IMR-90 (cell line): ENCODE data around the gene SYNM. TPM values are rescaled to one million over a fixed set of nuclear protein-coding genes. Genes with fewer than 3 reads are reported as not detected.
"Not testable (repeated sequence)": the region's sequence is repeated elsewhere in the genome, so short reads cannot be mapped to it uniquely, and the experiment has no call there.

ENCODE experiments used
- ATAC-seq: fragments of 200-7000 bp; cut with Tn5 transposase; 2 replicates; pipeline ENCODE4 v1.9.1; 2020; ENCODE audit warnings: low read depth, mild to moderate bottlenecking, moderate library complexity
- BruUV-seq: library from RNA; stranded (reverse); fragments of 400-500 nt; replicated peaks from 2 replicates; lab custom pipeline; 2021; lab: Mats Ljungman, UMichigan
- CTCF ChIA-PET: fragments of 300-600 bp; formaldehyde crosslinking; extraction: SDS; loops from one replicate; lab custom pipeline; 2021; ENCODE audit warnings: antibody characterized with exemption; lab: Yijun Ruan, JAX
- POLR2A ChIA-PET: fragments of 300-600 bp; sonication (Branson Sonifier 250); formaldehyde crosslinking; loops from one replicate; lab custom pipeline; 2022; ENCODE audit warnings: antibody characterized with exemption; ENCODE audit not compliant: unreplicated experiment; lab: Charles Lee
- DNase-seq: peaks from one replicate; pipeline ENCODE4 v3.0.0; 2013
- H2AFZ ChIP-seq: replicated peaks from 2 replicates; pipeline ENCODE3; 2013; ENCODE audit warnings: low read length, mild to moderate bottlenecking; ENCODE audit not compliant: poor library complexity
- H2AK5ac ChIP-seq: 2 replicates; pipeline ENCODE4 v1.6.1; 2013; ENCODE audit warnings: low read depth, low read length, inconsistent platforms
- H2AK9ac ChIP-seq: replicated peaks from 2 replicates; pipeline ENCODE3; 2013; ENCODE audit warnings: mild to moderate bottlenecking, low read depth, low read length, moderate library complexity; ENCODE audit not compliant: poor library complexity
- H2BK120ac ChIP-seq: 2 replicates; pipeline ENCODE4 v1.6.1; 2013; ENCODE audit warnings: low read depth, low read length, inconsistent platforms
- H2BK15ac ChIP-seq: 3 replicates; pipeline ENCODE4 v1.6.1; 2013; ENCODE audit warnings: low read depth, low read length, inconsistent platforms
- H2BK20ac ChIP-seq: 2 replicates; pipeline ENCODE4 v1.6.1; 2013; ENCODE audit warnings: low read depth, mild to moderate bottlenecking, inconsistent platforms, low read length, moderate library complexity
- H2BK5ac ChIP-seq: 2 replicates; pipeline ENCODE4 v1.6.1; 2013; ENCODE audit warnings: mild to moderate bottlenecking, low read depth, low read length, inconsistent platforms; ENCODE audit not compliant: poor library complexity, severe bottlenecking
- H3K14ac ChIP-seq: replicated peaks from 2 replicates; pipeline ENCODE4 v1.6.1; 2013; ENCODE audit warnings: low read depth, low read length, inconsistent platforms
- H3K18ac ChIP-seq: 2 replicates; pipeline ENCODE4 v1.6.1; 2013; ENCODE audit warnings: low read depth, low read length, control low read depth
- H3K23ac ChIP-seq: 2 replicates; pipeline ENCODE4 v1.6.1; 2013; ENCODE audit warnings: low read depth, low read length, inconsistent platforms
- H3K27ac ChIP-seq: 2 replicates; pipeline ENCODE4 v1.5.1; 2013; ENCODE audit warnings: mild to moderate bottlenecking, control low read depth, low read length; ENCODE audit not compliant: insufficient read depth
- H3K27me3 ChIP-seq: 2 replicates; pipeline ENCODE4 v1.6.1; 2013; ENCODE audit warnings: low read length; ENCODE audit not compliant: control insufficient read depth, insufficient read depth
- H3K36me3 ChIP-seq: 2 replicates; pipeline ENCODE4 v1.6.1; 2013; ENCODE audit warnings: low read length, mixed read lengths; ENCODE audit not compliant: control insufficient read depth, insufficient read depth
- H3K4ac ChIP-seq: 2 replicates; pipeline ENCODE4 v1.6.1; 2013; ENCODE audit warnings: low read depth, low read length, inconsistent platforms
- H3K4me1 ChIP-seq: 2 replicates; pipeline ENCODE4 v1.6.1; 2013; ENCODE audit warnings: low read length, mixed read lengths; ENCODE audit not compliant: control insufficient read depth, insufficient read depth
- H3K4me2 ChIP-seq: 2 replicates; pipeline ENCODE4 v1.6.1; 2013; ENCODE audit warnings: low read depth, mild to moderate bottlenecking, control low read depth, low read length, moderate library complexity
- H3K4me3 ChIP-seq: 2 replicates; pipeline ENCODE4 v1.5.1; 2013; ENCODE audit warnings: low read depth, mild to moderate bottlenecking, control low read depth, low read length, moderate library complexity; ENCODE audit not compliant: insufficient read depth
- H3K56ac ChIP-seq: 2 replicates; pipeline ENCODE4 v1.6.1; 2013; ENCODE audit warnings: low read length, inconsistent platforms; ENCODE audit not compliant: insufficient read depth; ENCODE audit errors: extremely low read depth
- H3K79me1 ChIP-seq, 2 experiments: 2 replicates each; pipeline ENCODE4 v1.6.1; 2013; ENCODE audit warnings: low read length in 2 of 2, inconsistent platforms in 1 of 2, low read depth in 1 of 2
- H3K9ac ChIP-seq: 2 replicates; pipeline ENCODE4 v1.6.1; 2013; ENCODE audit warnings: low read depth, low read length, control low read depth
- H3K9me1 ChIP-seq: 2 replicates; pipeline ENCODE4 v1.6.1; 2013; ENCODE audit warnings: low read length, inconsistent platforms; ENCODE audit not compliant: insufficient read depth
- H3K9me3 ChIP-seq: 2 replicates; pipeline ENCODE4 v1.6.1; 2013; ENCODE audit warnings: low read length; ENCODE audit not compliant: control insufficient read depth, insufficient read depth
- H4K20me1 ChIP-seq: 2 replicates; pipeline ENCODE4 v1.6.1; 2013; ENCODE audit warnings: low read length, inconsistent platforms; ENCODE audit not compliant: insufficient read depth
- H4K5ac ChIP-seq: 2 replicates; pipeline ENCODE4 v1.6.1; 2013; ENCODE audit warnings: mild to moderate bottlenecking, low read depth, low read length, control low read depth
- H4K8ac ChIP-seq, 2 experiments: 2 replicates each; pipeline ENCODE4 v1.6.1; 2013; ENCODE audit warnings: low read depth in 2 of 2, low read length in 2 of 2, control low read depth in 1 of 2, inconsistent platforms in 1 of 2
- H4K91ac ChIP-seq: 2 replicates; pipeline ENCODE4 v1.6.1; 2013; ENCODE audit warnings: low read depth, low read length, inconsistent platforms; ENCODE audit not compliant: insufficient read depth
- BHLHE40 ChIP-seq: fragments of 150-350 bp; IDR thresholded peaks from 2 replicates; pipeline ENCODE4 v1.6.1; 2016; ENCODE audit warnings: mild to moderate bottlenecking, low read depth, low read length
- ELK1 ChIP-seq: fragments of 150-350 bp; IDR thresholded peaks from 2 replicates; pipeline ENCODE4 v1.6.1; 2016; ENCODE audit warnings: low read depth, mild to moderate bottlenecking, low read length, moderate library complexity, borderline replicate concordance
- FOS ChIP-seq: fragments of 150-350 bp; IDR thresholded peaks from 2 replicates; pipeline ENCODE4 v1.6.1; 2016; ENCODE audit warnings: low read depth, low read length
- WGBS, 2 experiments: methylation state at CpG; one replicate each; pipeline versions ENCODE4 v1.1.5 to v1.1.7; 2013; ENCODE audit warnings: missing lambda C conversion rate in 2 of 2; ENCODE audit not compliant: insufficient read length in 1 of 2; ENCODE audit errors: extremely low coverage in 2 of 2; 5-methylcytosine and 5-hydroxymethylcytosine counted together
- dilution Hi-C: fragments of 300-500 bp; cut with HindIII; formaldehyde crosslinking; loops from one replicate; pipeline ENCODE4 v1.14.3; 2018; ENCODE audit warnings: low sequenced_read_pairs; ENCODE audit not compliant: unreplicated experiment
- in situ Hi-C: fragments of 300-500 bp; cut with MboI; formaldehyde crosslinking; loops from 3 replicates; pipeline ENCODE4 v1.14.3; 2019; ENCODE audit warnings: low sequenced_read_pairs, inconsistent platforms, mixed read lengths
- intact Hi-C: fragments of 100-400 bp; cut with micrococcal nuclease; formaldehyde crosslinking; loops from 2 replicates; pipeline ENCODE4 v1.10.0; 2022
- polyA plus RNA-seq, 3 experiments: library from polyadenylated mRNA; depleted of rRNA; stranded (reverse); fragments of >200 nt; gene quantifications; 2 replicates each; pipeline ENCODE4 v1.2.3, GENCODE V29; 2012; ENCODE audit warnings: low replicate concordance in 1 of 3
- total RNA-seq: library from RNA; depleted of rRNA; stranded (reverse); fragments of >200 nt; gene quantifications from 2 replicates; pipeline ENCODE4 v1.2.3, GENCODE V29; 2012

The SYNM gene
- total and polyA plus RNA-seq, 2 of the 4 experiments (the other 2 are of a cell fraction) = 2.1 to 3.4 TPM

- TF ChIP-seq ELK1 (no peak), FOS (peak; percentile 18; the same call in 1 of the 2 replicates), BHLHE40 (peak; percentile 75)
Observed at GRCh38 chr15:99059010-99059981, 45.6 kb upstream of the SYNM start (continued).

DNA sequence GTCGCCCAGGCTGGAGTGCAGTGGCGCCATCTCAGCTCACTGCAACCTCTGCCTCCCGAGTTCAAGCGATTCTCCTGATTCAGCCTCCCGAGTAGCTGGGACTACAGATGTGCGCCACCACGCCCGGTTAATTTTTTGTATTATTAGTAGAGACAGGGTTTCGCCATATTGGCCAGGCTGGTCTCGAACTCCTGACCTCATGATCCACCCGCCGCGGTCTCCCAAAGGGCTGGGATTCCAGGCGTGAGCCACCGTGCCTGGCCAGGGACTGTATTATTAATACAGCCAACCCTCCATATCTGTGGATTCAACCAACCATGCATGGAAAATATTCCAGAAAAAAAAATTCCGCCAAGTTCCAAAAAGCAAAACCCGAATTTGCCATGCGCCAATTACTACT lies 44.7 kb upstream of the SYNM start:
- H2AFZ ChIP-seq, H2AK5ac ChIP-seq, H3K27ac ChIP-seq, H4K20me1 ChIP-seq, intact Hi-C loops, H3K4me3 ChIP-seq, H4K91ac ChIP-seq, H3K9ac ChIP-seq, POLR2A ChIA-PET, H3K9me1 ChIP-seq, H3K36me3 ChIP-seq, H4K5ac ChIP-seq, H2BK5ac ChIP-seq, H3K9me3 ChIP-seq, H3K27me3 ChIP-seq, H3K4ac ChIP-seq, H2BK15ac ChIP-seq, H2AK9ac ChIP-seq, BruUV-seq, in situ Hi-C loops, H3K14ac ChIP-seq, H3K18ac ChIP-seq, H3K4me2 ChIP-seq, H3K56ac ChIP-seq, H2BK20ac ChIP-seq, H3K79me1 ChIP-seq, H2BK120ac ChIP-seq, H3K23ac ChIP-seq, H3K4me1 ChIP-seq, DNase-seq, ATAC-seq: not testable (repeated sequence)
- H4K8ac ChIP-seq = peak overlapping the region in 1 of 2 experiments; percentile 86; a peak in 1 of 4 replicates
- 96% methylated on average over 11 of the region's 18 CpGs; no CpG with 5 or more reads in 1 of the 2 experiments for WGBS, 2 experiments
- CTCF ChIA-PET = interaction anchor here (0.7 kb wide), 1 partner anchor 389 kb away, joined by 3 read pairs; no protein-coding TSS in a partner anchor
- dilution Hi-C loops = loop anchor here (25.0 kb wide), 1 partner anchor 123 kb away; no protein-coding TSS in a partner anchor
